Esophagus squamous epithelium (tissue), 4 donors: ENCODE results near the gene MALRD1.
"Not testable (repeated sequence)": the region's sequence is repeated elsewhere in the genome, so short reads cannot be mapped to it uniquely, and the experiment has no call there.

Experiments used
- POLR2A ChIP-seq, 4 donors: fragments of 450-650 bp; IDR thresholded peaks; one replicate each; pipeline ENCODE4 v1.6.1; 2017; ENCODE audit warnings: antibody characterized with exemption in 4 of 4, mild to moderate bottlenecking in 4 of 4, moderate library complexity in 3 of 4
- TF ChIP-seq, protein P1 (sequence below), 6 experiments: fragments of 450-650 bp in 4 of 6; fragments of 200-600 bp in 2 of 6; sonication (generic) in 2 of 6; IDR thresholded peaks; one replicate each; pipeline ENCODE4 v1.5.1; 2016 to 2019; ENCODE audit warnings: antibody characterized with exemption in 6 of 6, mild to moderate bottlenecking in 4 of 6, moderate library complexity in 4 of 6

GRCh38 chr10:19739232-19739631, 690.6 kb downstream of the MALRD1 start:
- TF ChIP-seq, protein P1, sequence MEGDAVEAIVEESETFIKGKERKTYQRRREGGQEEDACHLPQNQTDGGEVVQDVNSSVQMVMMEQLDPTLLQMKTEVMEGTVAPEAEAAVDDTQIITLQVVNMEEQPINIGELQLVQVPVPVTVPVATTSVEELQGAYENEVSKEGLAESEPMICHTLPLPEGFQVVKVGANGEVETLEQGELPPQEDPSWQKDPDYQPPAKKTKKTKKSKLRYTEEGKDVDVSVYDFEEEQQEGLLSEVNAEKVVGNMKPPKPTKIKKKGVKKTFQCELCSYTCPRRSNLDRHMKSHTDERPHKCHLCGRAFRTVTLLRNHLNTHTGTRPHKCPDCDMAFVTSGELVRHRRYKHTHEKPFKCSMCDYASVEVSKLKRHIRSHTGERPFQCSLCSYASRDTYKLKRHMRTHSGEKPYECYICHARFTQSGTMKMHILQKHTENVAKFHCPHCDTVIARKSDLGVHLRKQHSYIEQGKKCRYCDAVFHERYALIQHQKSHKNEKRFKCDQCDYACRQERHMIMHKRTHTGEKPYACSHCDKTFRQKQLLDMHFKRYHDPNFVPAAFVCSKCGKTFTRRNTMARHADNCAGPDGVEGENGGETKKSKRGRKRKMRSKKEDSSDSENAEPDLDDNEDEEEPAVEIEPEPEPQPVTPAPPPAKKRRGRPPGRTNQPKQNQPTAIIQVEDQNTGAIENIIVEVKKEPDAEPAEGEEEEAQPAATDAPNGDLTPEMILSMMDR (IDR thresholded peaks at IDR 0.05): not testable (repeated sequence)
- not testable (repeated sequence) for TF ChIP-seq POLR2A (IDR thresholded peaks at IDR 0.05)
